Stomach (tissue), 9 donors: ENCODE results near the gene GPI. TPM values are rescaled to one million over a fixed set of nuclear protein-coding genes. Genes with fewer than 3 reads are reported as not detected.

Experiments used
- DNase-seq, 2 donors: peaks; one replicate each; pipeline versions ENCODE4 v3.0.0 to v3.0.0-alpha.2; 2013 to 2019
- H3K27ac ChIP-seq, 5 donors: fragments of 200-600 bp in 4 of 5; sonication (generic) in 4 of 5; one replicate each; pipeline ENCODE4 v1.5.1; 2013 to 2019; ENCODE audit warnings: mild to moderate bottlenecking in 1 of 5, moderate library complexity in 1 of 5
- H3K27me3 ChIP-seq, 3 donors: fragments of 200-600 bp; sonication (generic); one replicate each; pipeline ENCODE4 v1.5.1; 2017 to 2019; ENCODE audit warnings: mixed run types in 1 of 3
- H3K36me3 ChIP-seq, 4 donors: fragments of 200-600 bp; sonication (generic); 1 replicate in 3 of 4; 2 replicates in 1 of 4; pipeline ENCODE4 v1.5.1; 2016 to 2019
- H3K4me1 ChIP-seq, 4 donors: fragments of 200-600 bp; sonication (generic); one replicate each; pipeline ENCODE4 v1.5.1; 2016 to 2019
- H3K4me3 ChIP-seq, 4 donors: fragments of 200-600 bp; sonication (generic) in 3 of 4; one replicate each; pipeline ENCODE4 v1.5.1; 2016 to 2019; ENCODE audit warnings: mild to moderate bottlenecking in 1 of 4
- H3K9me3 ChIP-seq, 4 donors: fragments of 200-600 bp; sonication (generic); one replicate each; pipeline ENCODE4 v1.5.1; 2016 to 2019
- EP300 ChIP-seq: sonication (generic); formaldehyde crosslinking; IDR thresholded peaks from one replicate; pipeline ENCODE4 v1.6.1; 2017; ENCODE audit warnings: antibody characterized with exemption
- POLR2A ChIP-seq, 4 donors: fragments of 450-650 bp; IDR thresholded peaks; one replicate each; pipeline ENCODE4 v1.6.1; 2016; ENCODE audit warnings: antibody characterized with exemption in 4 of 4, control low read depth in 2 of 4, mild to moderate bottlenecking in 1 of 4, moderate library complexity in 1 of 4
- POLR2AphosphoS5 ChIP-seq, 3 donors: sonication (generic); formaldehyde crosslinking; IDR thresholded peaks; one replicate each; pipeline ENCODE4 v1.6.1; 2016; ENCODE audit warnings: antibody characterized with exemption in 3 of 3
- WGBS, 5 donors: extraction: QIAGEN DNeasy Blood & Tissue Kit in 3 of 5; methylation state at CpG; one replicate each; pipeline versions ENCODE4 v1.1.5 to v1.1.7; 2013 to 2018; 5-methylcytosine and 5-hydroxymethylcytosine counted together
- intact Hi-C: fragments of 100-400 bp; cut with DNase I; formaldehyde crosslinking; loops from one replicate; pipeline ENCODE4 v1.15.1; 2023; ENCODE audit warnings: low total_unique reads
- polyA plus RNA-seq, 3 donors: library from polyadenylated mRNA; stranded (reverse); fragments of 200-250 nt; gene quantifications; one replicate each; pipeline ENCODE4 v1.2.3, GENCODE V29; 2013
- total RNA-seq, 5 donors: library from RNA; depleted of rRNA; stranded (reverse); fragments of >200 nt; gene quantifications; one replicate each; pipeline versions ENCODE4 v1.1.0 to v1.2.3, GENCODE V29; 2014 to 2016
- TF ChIP-seq, protein P1 (sequence below), 7 experiments: fragments of 450-650 bp in 4 of 7; fragments of 200-600 bp in 3 of 7; sonication (generic) in 3 of 7; IDR thresholded peaks; one replicate each; pipeline ENCODE4 v1.5.1; 2016 to 2019; ENCODE audit warnings: antibody characterized with exemption in 7 of 7, control low read depth in 2 of 7, mild to moderate bottlenecking in 1 of 7
- donor health status: healthy with polysubstance abuse.
- donor health status: Bipolar disorder and iron deficiency.
- donor health status: healthy.

The GPI gene
- total and polyA plus RNA-seq, 8 donors = 66.1 to 306 (median 98.3) TPM

DNA sequence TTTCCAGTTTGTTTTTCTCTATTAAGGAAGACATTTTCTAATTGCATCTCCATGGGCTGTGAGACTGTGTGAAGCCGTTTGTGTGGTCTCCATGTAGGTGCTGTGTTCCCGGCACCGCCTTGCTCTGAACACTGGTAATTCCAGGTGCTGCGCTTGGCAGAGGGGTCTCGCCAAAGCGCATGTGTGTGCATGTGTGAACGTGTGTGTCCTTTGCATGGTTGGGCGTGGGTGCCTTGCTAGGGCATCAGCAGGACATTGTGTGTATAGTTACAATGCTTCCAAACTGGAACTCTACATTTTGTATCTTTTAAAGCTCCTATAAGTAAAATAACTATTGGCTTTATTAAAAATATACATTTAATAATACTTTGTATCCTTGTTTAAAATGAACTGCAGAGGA is 9.8 kb upstream of the GPI start:
- no peaks in the 10 kb centered on the region for H3K27me3 ChIP-seq
- no peak overlapping the region for H3K27ac ChIP-seq
- intact Hi-C loops = no loop called here
- H3K36me3 ChIP-seq = peaks cover 8 to 53% (median 49%) of the 10 kb centered on the region in 4 donors
- TF ChIP-seq POLR2AphosphoS5 (IDR thresholded peaks at IDR 0.05) = no peak
- TF ChIP-seq, protein P1, sequence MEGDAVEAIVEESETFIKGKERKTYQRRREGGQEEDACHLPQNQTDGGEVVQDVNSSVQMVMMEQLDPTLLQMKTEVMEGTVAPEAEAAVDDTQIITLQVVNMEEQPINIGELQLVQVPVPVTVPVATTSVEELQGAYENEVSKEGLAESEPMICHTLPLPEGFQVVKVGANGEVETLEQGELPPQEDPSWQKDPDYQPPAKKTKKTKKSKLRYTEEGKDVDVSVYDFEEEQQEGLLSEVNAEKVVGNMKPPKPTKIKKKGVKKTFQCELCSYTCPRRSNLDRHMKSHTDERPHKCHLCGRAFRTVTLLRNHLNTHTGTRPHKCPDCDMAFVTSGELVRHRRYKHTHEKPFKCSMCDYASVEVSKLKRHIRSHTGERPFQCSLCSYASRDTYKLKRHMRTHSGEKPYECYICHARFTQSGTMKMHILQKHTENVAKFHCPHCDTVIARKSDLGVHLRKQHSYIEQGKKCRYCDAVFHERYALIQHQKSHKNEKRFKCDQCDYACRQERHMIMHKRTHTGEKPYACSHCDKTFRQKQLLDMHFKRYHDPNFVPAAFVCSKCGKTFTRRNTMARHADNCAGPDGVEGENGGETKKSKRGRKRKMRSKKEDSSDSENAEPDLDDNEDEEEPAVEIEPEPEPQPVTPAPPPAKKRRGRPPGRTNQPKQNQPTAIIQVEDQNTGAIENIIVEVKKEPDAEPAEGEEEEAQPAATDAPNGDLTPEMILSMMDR (IDR thresholded peaks at IDR 0.05) = no peak
- TF ChIP-seq EP300 = no peak
- no peak for TF ChIP-seq POLR2A (IDR thresholded peaks at IDR 0.05)
- H3K4me3 ChIP-seq = no peak overlapping the region
- 92 to 97% (median 94%) methylated on average over 8 of the region's 8 CpGs for WGBS, 5 donors
- DNase-seq = no peak
- no peaks in the 10 kb centered on the region for H3K9me3 ChIP-seq
- H3K4me1 ChIP-seq = peaks cover 13 to 35% (median 27%) of the 10 kb centered on the region in 4 donors

DNA sequence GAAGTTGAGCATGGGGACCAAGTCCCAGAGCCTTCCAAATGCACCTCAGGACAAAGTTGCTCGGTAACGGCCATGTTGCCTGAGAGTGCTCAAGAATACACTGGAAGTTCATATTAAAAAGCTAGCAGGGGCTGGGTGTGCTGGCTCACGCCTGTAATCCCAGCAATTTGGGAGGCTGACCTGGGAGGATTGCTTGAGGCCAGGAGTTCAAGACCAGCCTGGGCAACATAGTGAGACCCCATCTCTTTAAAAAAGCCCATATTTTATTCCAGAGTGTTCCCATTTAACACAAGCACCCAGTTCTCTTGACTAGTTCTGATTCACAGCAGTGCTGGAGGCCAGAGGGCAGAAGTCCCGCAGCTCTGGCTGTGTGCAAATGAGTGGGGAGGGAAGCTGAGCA is 8.1 kb upstream of the GPI start:
- H3K27me3 ChIP-seq = no peaks in the 10 kb centered on the region

DNA sequence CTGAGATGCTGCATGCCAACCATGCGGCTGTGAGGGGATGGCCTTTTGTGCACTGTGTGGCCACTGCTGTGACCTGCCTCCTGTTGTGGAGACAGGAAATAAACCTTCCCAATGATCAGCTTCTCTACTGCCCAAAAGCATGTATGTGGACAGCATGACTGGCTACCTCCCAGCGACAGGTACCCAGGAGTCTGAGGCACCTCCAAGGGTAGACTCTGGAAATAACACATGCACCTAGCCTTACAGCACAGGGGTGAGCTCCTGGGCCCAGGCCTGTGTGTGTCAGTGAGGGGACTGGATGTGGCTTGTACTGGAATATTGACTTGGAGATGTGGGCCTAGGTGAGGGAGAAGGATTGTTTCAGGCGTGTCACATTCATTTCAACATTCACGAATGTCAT is 7.6 kb upstream of the GPI start:
- Histone ChIP-seq H3K9me3 (no peaks in the 10 kb centered on the region), H3K4me3 (no peak overlapping the region), H3K4me1 (peaks cover 13 to 20% (median 17%) of the 10 kb centered on the region in 4 donors), H3K27ac (no peak overlapping the region), H3K27me3 (no peaks in the 10 kb centered on the region), H3K36me3 (peaks cover 4 to 33% (median 32%) of the 10 kb centered on the region in 4 donors)
- DNase-seq = no peak
- TF ChIP-seq POLR2A (IDR thresholded peaks at IDR 0.05) = no peak
- TF ChIP-seq, protein P1 (IDR thresholded peaks at IDR 0.05) = no peak
- no peak for TF ChIP-seq POLR2AphosphoS5 (IDR thresholded peaks at IDR 0.05)
- TF ChIP-seq EP300 = no peak
- intact Hi-C loops = no loop called here
- WGBS, 5 donors = 77 to 96% (median 90%) methylated on average over 2 to 4 of the region's 4 CpGs

More for the DNA sequence above, 8.1 kb upstream of the GPI start:
- no peaks in the 10 kb centered on the region for H3K9me3 ChIP-seq
- H3K27ac ChIP-seq = no peak overlapping the region
- TF ChIP-seq POLR2AphosphoS5 (IDR thresholded peaks at IDR 0.05) (no peak), POLR2A (IDR thresholded peaks at IDR 0.05) (no peak), EP300 (no peak)
- TF ChIP-seq, protein P1 (IDR thresholded peaks at IDR 0.05) = no peak
- peaks cover 13 to 20% (median 18%) of the 10 kb centered on the region in 4 donors for H3K4me1 ChIP-seq
- H3K4me3 ChIP-seq = no peak overlapping the region
- intact Hi-C loops = no loop called here
- H3K36me3 ChIP-seq = peaks cover 4 to 38% (median 37%) of the 10 kb centered on the region in 4 donors
- DNase-seq = no peak
- 89 to 98% (median 95%) methylated on average over 4 of the region's 4 CpGs for WGBS, 5 donors

DNA sequence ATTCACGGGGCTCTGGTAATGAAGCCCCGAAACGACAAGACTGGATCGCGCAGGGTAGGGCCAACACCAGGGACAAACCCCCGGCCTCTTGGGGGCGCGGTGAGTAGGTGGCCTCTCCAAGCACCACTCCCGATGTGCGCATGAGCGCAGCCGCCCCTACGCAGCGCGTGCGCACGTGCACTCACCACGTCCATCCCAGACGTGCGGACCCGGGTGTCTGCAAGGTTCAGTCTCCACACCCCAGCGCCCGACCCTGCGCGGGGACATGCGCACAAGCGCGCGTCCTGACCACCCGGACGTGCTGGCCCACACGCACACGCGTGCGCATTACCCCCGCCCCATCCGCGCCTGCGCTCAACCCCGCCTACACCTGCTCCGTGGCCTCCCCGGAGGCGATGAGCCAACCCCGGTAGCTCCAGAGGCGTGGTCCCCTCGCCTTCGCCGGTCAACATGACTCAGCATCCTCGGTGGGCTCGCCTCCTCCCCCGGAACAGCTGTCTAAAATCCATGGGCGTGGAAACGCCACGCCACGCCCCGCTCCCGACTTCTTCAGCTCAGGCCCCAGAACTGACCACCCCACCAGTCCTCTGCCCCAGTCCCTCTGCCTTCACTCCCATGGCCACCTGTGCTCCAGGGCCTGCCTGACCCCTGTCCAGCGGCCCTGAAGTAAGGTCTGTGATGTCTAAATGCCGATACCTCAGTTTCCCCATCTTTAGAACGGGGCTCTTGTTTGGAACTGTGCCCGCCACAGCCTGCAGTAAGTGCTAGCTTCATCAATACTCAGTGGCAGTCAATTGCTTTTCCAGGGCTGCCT is 5.6 kb upstream of the GPI start:
- Histone ChIP-seq H3K27ac (peak overlapping the region; percentile 82 to 92 (median 89)), H3K27me3 (no peaks in the 10 kb centered on the region), H3K36me3 (peaks cover 0 to 16% (median 14%) of the 10 kb centered on the region in 4 donors), H3K9me3 (no peaks in the 10 kb centered on the region), H3K4me1 (peaks cover 14 to 21% (median 18%) of the 10 kb centered on the region in 4 donors), H3K4me3 (peak overlapping the region; percentile 38 to 51 (median 42))
- WGBS, 5 donors = 2 to 8% (median 3%) methylated on average over 21 to 61 of the region's 61 CpGs
- intact Hi-C loops = no loop called here
- peak; percentile 97 to 99 for DNase-seq
- TF ChIP-seq EP300 = no peak
- TF ChIP-seq, protein P1 (IDR thresholded peaks at IDR 0.05) = peak in 4 of 7 experiments; percentile 32 to 75 (median 48)
- peak; percentile 75 to 96 (median 79) for TF ChIP-seq POLR2AphosphoS5 (IDR thresholded peaks at IDR 0.05)
- no peak for TF ChIP-seq POLR2A (IDR thresholded peaks at IDR 0.05)
